ENCODE data around the gene C1orf141.

DNA sequence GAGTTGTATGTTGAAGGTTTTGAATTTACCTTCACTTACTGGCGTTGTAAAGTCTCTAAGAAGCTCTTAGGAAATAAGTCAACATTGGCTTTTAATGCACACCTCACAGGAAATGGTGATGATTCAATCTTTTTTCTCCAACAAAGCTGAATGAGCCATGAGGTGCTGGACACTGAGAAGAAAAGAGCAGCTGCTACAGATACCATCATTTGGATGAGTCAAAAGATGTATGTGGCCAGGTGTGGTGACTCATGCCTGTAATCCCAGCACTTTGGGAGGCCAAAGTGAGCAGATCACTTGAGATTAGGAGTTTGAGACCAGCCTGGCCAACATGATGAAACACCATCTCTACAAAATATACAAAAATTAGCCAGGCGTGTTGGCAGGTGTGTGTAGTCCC is 28.2 kb upstream of the C1orf141 start:
- TF ChIP-seq, protein P1, sequence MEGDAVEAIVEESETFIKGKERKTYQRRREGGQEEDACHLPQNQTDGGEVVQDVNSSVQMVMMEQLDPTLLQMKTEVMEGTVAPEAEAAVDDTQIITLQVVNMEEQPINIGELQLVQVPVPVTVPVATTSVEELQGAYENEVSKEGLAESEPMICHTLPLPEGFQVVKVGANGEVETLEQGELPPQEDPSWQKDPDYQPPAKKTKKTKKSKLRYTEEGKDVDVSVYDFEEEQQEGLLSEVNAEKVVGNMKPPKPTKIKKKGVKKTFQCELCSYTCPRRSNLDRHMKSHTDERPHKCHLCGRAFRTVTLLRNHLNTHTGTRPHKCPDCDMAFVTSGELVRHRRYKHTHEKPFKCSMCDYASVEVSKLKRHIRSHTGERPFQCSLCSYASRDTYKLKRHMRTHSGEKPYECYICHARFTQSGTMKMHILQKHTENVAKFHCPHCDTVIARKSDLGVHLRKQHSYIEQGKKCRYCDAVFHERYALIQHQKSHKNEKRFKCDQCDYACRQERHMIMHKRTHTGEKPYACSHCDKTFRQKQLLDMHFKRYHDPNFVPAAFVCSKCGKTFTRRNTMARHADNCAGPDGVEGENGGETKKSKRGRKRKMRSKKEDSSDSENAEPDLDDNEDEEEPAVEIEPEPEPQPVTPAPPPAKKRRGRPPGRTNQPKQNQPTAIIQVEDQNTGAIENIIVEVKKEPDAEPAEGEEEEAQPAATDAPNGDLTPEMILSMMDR (IDR thresholded peaks at IDR 0.05; ENCODE audit: control extremely low read depth in 1 of 3, insufficient read depth in 1 of 3, low read depth in 1 of 3, low read length in 3 of 3) = no peak
- TF ChIP-seq POLR2A (IDR thresholded peaks at IDR 0.05; ENCODE audit: control extremely low read depth in 1 of 2, low read depth in 2 of 2, low read length in 2 of 2) (no peak), EZH2 (IDR thresholded peaks at IDR 0.05; ENCODE audit: low read depth, low read length, severe bottlenecking) (no peak), CEBPB (IDR thresholded peaks at IDR 0.05; ENCODE audit: low read depth, low read length) (no peak), CBX8 (IDR thresholded peaks at IDR 0.05; ENCODE audit: borderline replicate concordance, low read depth, low read length) (no peak), CREB1 (IDR thresholded peaks at IDR 0.05) (no peak), EGR1 (IDR thresholded peaks at IDR 0.05; ENCODE audit: borderline replicate concordance, low read depth, low read length) (no peak), POLR2AphosphoS5 (IDR thresholded peaks at IDR 0.05; ENCODE audit: low read depth, low read length) (no peak)
- TF ChIP-seq, protein P2, sequence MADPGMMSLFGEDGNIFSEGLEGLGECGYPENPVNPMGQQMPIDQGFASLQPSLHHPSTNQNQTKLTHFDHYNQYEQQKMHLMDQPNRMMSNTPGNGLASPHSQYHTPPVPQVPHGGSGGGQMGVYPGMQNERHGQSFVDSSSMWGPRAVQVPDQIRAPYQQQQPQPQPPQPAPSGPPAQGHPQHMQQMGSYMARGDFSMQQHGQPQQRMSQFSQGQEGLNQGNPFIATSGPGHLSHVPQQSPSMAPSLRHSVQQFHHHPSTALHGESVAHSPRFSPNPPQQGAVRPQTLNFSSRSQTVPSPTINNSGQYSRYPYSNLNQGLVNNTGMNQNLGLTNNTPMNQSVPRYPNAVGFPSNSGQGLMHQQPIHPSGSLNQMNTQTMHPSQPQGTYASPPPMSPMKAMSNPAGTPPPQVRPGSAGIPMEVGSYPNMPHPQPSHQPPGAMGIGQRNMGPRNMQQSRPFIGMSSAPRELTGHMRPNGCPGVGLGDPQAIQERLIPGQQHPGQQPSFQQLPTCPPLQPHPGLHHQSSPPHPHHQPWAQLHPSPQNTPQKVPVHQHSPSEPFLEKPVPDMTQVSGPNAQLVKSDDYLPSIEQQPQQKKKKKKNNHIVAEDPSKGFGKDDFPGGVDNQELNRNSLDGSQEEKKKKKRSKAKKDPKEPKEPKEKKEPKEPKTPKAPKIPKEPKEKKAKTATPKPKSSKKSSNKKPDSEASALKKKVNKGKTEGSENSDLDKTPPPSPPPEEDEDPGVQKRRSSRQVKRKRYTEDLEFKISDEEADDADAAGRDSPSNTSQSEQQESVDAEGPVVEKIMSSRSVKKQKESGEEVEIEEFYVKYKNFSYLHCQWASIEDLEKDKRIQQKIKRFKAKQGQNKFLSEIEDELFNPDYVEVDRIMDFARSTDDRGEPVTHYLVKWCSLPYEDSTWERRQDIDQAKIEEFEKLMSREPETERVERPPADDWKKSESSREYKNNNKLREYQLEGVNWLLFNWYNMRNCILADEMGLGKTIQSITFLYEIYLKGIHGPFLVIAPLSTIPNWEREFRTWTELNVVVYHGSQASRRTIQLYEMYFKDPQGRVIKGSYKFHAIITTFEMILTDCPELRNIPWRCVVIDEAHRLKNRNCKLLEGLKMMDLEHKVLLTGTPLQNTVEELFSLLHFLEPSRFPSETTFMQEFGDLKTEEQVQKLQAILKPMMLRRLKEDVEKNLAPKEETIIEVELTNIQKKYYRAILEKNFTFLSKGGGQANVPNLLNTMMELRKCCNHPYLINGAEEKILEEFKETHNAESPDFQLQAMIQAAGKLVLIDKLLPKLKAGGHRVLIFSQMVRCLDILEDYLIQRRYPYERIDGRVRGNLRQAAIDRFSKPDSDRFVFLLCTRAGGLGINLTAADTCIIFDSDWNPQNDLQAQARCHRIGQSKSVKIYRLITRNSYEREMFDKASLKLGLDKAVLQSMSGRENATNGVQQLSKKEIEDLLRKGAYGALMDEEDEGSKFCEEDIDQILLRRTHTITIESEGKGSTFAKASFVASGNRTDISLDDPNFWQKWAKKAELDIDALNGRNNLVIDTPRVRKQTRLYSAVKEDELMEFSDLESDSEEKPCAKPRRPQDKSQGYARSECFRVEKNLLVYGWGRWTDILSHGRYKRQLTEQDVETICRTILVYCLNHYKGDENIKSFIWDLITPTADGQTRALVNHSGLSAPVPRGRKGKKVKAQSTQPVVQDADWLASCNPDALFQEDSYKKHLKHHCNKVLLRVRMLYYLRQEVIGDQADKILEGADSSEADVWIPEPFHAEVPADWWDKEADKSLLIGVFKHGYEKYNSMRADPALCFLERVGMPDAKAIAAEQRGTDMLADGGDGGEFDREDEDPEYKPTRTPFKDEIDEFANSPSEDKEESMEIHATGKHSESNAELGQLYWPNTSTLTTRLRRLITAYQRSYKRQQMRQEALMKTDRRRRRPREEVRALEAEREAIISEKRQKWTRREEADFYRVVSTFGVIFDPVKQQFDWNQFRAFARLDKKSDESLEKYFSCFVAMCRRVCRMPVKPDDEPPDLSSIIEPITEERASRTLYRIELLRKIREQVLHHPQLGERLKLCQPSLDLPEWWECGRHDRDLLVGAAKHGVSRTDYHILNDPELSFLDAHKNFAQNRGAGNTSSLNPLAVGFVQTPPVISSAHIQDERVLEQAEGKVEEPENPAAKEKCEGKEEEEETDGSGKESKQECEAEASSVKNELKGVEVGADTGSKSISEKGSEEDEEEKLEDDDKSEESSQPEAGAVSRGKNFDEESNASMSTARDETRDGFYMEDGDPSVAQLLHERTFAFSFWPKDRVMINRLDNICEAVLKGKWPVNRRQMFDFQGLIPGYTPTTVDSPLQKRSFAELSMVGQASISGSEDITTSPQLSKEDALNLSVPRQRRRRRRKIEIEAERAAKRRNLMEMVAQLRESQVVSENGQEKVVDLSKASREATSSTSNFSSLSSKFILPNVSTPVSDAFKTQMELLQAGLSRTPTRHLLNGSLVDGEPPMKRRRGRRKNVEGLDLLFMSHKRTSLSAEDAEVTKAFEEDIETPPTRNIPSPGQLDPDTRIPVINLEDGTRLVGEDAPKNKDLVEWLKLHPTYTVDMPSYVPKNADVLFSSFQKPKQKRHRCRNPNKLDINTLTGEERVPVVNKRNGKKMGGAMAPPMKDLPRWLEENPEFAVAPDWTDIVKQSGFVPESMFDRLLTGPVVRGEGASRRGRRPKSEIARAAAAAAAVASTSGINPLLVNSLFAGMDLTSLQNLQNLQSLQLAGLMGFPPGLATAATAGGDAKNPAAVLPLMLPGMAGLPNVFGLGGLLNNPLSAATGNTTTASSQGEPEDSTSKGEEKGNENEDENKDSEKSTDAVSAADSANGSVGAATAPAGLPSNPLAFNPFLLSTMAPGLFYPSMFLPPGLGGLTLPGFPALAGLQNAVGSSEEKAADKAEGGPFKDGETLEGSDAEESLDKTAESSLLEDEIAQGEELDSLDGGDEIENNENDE (IDR thresholded peaks at IDR 0.05; ENCODE audit: insufficient replicate concordance, low read length) = no peak

All from H1 (cell line).